Suppressor macrophage treated with lipopolysaccharide for 1 hour (primary cell): ENCODE data around the gene ZMYND8.

Experiments used
- DNase-seq, 3 donors: peaks; one replicate each; pipeline ENCODE4 v3.0.0-alpha.2; 2020 to 2022

The ZMYND8 gene

DNA sequence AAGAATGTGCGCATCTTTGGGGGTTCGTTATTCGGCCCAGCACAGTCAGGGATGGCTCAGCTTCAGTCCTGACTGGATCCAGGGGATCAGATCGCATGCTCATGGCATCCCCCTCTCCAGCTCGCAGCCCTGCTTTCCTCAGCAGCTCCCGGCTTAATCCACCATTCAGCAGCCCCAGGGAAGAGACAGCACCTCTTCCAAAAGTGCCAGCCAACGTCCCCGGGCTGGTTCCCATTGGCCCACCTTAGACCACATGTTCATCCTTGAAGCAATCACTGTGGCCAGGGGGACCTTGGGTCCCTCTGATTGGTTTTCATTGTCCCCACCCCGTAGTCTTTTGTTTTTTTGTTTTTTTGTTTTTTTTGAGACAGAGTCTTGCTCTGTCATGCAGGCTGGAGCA is 188.7 kb downstream of the ZMYND8 start:
- DNase-seq: no peak

DNA sequence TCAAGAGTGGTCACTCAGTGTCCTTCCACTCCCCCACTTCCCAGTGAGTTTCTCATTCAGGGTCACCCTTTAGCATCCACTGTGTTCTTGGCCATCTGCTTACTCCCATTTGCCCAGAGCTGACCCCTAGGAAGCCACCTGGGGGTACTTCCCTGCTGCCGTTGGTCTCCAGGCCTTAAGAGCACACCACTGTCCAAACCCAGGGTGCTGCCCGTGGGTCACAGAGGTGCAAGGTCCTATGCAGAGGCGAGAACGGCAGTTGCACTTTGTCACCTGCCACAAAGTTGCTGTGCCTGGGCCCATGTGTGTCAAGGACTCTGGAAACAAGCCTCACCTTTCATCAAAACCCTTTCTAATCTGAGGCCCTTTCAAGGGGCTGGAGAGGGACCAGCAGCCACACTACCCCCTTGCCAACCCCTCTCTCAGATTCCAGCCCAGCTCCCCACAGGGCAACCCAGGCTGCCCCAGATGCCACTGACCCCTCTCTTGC is 191.1 kb downstream of the ZMYND8 start:
- DNase-seq: no peak

DNA sequence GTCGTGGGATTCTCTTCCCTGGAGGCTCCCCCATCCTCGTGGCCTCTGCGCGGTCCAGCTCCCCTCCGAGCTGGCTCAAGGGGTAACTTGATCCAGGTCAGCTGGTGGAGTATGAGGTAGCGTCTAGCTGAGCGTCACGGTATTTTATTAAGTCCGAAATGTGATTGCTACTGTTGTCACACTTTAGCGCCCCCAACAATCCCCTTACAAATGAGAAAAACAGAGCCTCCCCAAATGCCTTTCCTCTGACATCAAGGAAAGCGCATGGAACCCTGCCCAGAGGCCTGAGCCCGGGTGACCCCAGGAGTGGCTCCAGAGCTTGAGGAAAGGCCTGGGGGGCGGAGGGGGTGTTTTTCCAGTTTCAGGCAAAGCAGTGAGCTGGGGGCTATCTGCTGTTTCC is 192.4 kb downstream of the ZMYND8 start:
- no peak for DNase-seq

DNA sequence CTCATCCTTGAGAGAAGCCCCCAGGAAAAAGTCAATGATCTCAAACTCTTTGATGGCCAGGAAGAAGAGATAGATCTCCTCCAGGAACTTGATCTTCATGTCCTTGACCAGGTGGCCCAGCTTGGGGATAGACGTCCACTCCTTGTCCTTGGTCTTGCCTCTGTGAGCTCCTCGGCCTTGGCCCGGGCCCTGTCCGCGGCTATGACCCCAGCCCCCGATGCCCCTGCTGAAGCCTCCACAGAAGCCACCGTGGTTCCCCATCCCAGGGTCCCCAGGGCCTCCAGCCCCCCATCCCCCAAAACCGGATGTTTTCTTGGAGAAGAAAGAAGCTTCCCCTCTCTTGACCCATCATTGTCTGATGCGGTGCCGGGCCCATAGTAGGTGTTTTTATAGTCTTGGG is 195.1 kb downstream of the ZMYND8 start:
- DNase-seq: no peak

DNA sequence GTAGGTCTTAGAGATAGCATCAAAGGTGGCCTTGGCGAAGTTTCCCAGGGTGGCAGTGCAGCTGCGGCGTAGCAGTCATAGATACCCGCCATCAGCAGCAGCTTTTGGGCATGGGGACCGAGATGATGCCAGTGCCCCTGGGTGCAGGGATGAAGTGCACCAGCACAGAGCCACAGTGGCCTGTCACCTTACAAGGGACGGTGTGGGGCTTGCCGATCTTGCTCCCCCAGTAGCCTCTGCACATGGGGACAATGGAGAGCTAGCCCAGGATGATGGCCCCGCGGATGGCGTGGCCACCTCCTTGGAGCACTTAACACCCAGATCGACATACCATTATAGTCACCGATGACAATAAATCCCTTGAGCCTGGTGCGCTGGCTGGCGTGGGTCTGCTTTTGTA is 195.5 kb downstream of the ZMYND8 start:
- no peak for DNase-seq

DNA sequence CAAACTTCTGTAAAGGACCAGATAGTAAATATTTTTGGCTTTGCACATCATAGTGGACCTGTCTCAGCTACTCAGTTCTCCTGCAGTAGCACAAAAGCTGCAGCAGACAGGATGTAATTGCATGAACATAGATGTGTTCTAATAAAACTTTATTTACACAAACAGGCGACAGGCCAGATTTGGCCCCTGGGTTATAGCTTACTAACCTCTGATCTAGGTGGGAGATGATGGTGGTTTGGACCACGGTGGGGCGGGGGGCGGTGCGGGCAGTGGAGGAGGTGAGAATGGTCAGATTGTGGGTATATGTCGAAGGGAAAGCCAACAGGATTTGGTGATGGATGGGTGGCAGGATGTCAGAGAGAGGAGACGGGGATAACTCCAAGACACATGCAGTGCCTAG is 196.3 kb downstream of the ZMYND8 start:
- DNase-seq: no peak
